ENCODE data around the gene OLFML1. TPM values are rescaled to one million over a fixed set of nuclear protein-coding genes. Genes with fewer than 3 reads are reported as not detected.

OLFML1 gene
- total RNA-seq, 1 experiment from 2014 or later = not detected

DNA sequence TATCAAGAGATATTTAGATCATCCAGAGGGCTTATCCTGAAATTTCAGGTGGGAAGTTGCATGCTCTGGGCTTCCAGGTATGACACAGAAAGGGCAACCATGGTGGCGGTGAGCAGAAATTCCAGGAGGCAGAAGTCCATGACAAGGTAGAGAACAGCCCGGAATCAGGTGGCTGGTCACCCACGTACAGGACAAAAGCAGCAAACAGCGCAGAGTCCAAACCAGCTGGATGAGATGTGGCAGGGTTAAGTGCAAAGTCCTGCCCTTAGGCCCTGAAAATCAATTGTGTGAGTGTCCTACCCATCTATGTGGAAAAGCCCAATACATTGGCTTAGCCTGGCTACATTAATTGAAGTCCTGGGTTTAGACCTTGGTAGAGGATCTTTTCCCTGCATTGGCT is 40.1 kb downstream of the OLFML1 start:
- TF ChIP-seq, protein P1, sequence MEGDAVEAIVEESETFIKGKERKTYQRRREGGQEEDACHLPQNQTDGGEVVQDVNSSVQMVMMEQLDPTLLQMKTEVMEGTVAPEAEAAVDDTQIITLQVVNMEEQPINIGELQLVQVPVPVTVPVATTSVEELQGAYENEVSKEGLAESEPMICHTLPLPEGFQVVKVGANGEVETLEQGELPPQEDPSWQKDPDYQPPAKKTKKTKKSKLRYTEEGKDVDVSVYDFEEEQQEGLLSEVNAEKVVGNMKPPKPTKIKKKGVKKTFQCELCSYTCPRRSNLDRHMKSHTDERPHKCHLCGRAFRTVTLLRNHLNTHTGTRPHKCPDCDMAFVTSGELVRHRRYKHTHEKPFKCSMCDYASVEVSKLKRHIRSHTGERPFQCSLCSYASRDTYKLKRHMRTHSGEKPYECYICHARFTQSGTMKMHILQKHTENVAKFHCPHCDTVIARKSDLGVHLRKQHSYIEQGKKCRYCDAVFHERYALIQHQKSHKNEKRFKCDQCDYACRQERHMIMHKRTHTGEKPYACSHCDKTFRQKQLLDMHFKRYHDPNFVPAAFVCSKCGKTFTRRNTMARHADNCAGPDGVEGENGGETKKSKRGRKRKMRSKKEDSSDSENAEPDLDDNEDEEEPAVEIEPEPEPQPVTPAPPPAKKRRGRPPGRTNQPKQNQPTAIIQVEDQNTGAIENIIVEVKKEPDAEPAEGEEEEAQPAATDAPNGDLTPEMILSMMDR (conservative IDR thresholded peaks at IDR 0.05) = no peak
- no peak overlapping the region for H2AK5ac ChIP-seq (ENCODE audit: insufficient read length, low read length)
- no peak overlapping the region for H3K4me3 Mint-ChIP-seq

More for the DNA sequence above, 40.1 kb downstream of the OLFML1 start:
- no peaks in the 10 kb centered on the region for H3K9me3 ChIP-seq (ENCODE audit: control insufficient read depth, low read depth, low read length)
- no peaks in the 10 kb centered on the region for H3K27me3 ChIP-seq (ENCODE audit: insufficient read depth, low read length)
- H3K23me2 ChIP-seq (ENCODE audit: insufficient read length, low read depth, low read length, poor library complexity, severe bottlenecking) = no peaks in the 10 kb centered on the region
- no CpG with 5 or more reads among the region's 4 CpGs for whole genome bisulfite sequencing (ENCODE audit: extremely low coverage, insufficient read length, low lambda C conversion rate)
- H2AFZ ChIP-seq (ENCODE audit: low read length) = no peak overlapping the region
- H2BK5ac ChIP-seq (ENCODE audit: insufficient read length, low read length) = no peak overlapping the region
- H4K5ac ChIP-seq (ENCODE audit: insufficient read length, low read depth, low read length) = no peak overlapping the region
- Mint-ChIP-seq H3K9me3 (no peaks in the 10 kb centered on the region), H3K27me3 (ENCODE audit: low read depth) (no peaks in the 10 kb centered on the region; the same call in none of the 2 replicates), H3K36me3 (ENCODE audit: insufficient read depth in 1 of 3, low read depth in 3 of 3) (no peaks in the 10 kb centered on the region), H3K4me1 (no peaks in the 10 kb centered on the region), H3K27ac (no peak overlapping the region)
- H4K8ac ChIP-seq (replicated peaks; ENCODE audit: insufficient read length, low read depth, low read length) = no peak overlapping the region
- no peak overlapping the region for H3T11ph ChIP-seq (ENCODE audit: low read length)
- H3K4me2 ChIP-seq (ENCODE audit: insufficient read depth, insufficient read length, low read length) = no peak overlapping the region
- no peak overlapping the region for H2BK15ac ChIP-seq (ENCODE audit: low read depth, low read length)
- H3K4me1 ChIP-seq (ENCODE audit: insufficient read depth, low read length) = no peaks in the 10 kb centered on the region
- no peak overlapping the region for H2BK20ac ChIP-seq (ENCODE audit: low read depth, low read length, poor library complexity, severe bottlenecking)
- H2BK120ac ChIP-seq (ENCODE audit: low read depth, low read length, poor library complexity, severe bottlenecking) = no peak overlapping the region
- H3K23ac ChIP-seq (ENCODE audit: insufficient read length, low read depth, low read length) = no peak overlapping the region
- no peak for DNase-seq
- H3K56ac ChIP-seq (ENCODE audit: insufficient read length, low read depth, low read length) = no peak overlapping the region
- no peak overlapping the region for H3K9ac ChIP-seq (ENCODE audit: extremely low read depth, insufficient read length, low read length)
- no peak overlapping the region for H4K91ac ChIP-seq (ENCODE audit: insufficient read length, low read depth, low read length)
- no peak overlapping the region for H3K18ac ChIP-seq (ENCODE audit: insufficient read length, low read depth, low read length)
- no peak overlapping the region for H3K27ac ChIP-seq (ENCODE audit: insufficient read length, low read depth, low read length)
- H4K20me1 ChIP-seq (ENCODE audit: control insufficient read depth, insufficient read depth, insufficient read length) = no peaks in the 10 kb centered on the region
- no peaks in the 10 kb centered on the region for H3K79me1 ChIP-seq (ENCODE audit: insufficient read depth, low read depth, low read length, poor library complexity, severe bottlenecking)
- no peak overlapping the region for H3K14ac ChIP-seq (ENCODE audit: insufficient read depth, low read length)
- no peak overlapping the region for H2BK12ac ChIP-seq (ENCODE audit: insufficient read length, low read depth, low read length)
- H3K4ac ChIP-seq (ENCODE audit: low read depth, low read length) = no peak overlapping the region
- no peaks in the 10 kb centered on the region for H3K79me2 ChIP-seq (ENCODE audit: insufficient read depth, low read length)
